Cardiac fibroblast (primary cell): ENCODE results near the gene SNX19.

Experiments used
- DNase-seq, 2 donors: peaks; one replicate each; pipeline versions ENCODE4 v3.0.0 to v3.0.0-alpha.2; 2010; ENCODE audit warnings: low read depth in 2 of 2
- H3K4me3 ChIP-seq, 2 donors: replicated peaks in 1 of 2; 1 replicate in 1 of 2; 2 replicates in 1 of 2; pipeline ENCODE4 v1.5.1; 2011; ENCODE audit warnings: low read depth in 2 of 2, low read length in 2 of 2, mild to moderate bottlenecking in 2 of 2, moderate library complexity in 1 of 2
- TF ChIP-seq, protein P1 (sequence below): IDR thresholded peaks from one replicate; pipeline ENCODE4 v1.5.1; 2011; ENCODE audit warnings: low read depth, mild to moderate bottlenecking, low read length, inconsistent platforms

The SNX19 gene

GRCh38 chr11:130908061-130908460 is 8.2 kb downstream of the SNX19 start:
- TF ChIP-seq, protein P1, sequence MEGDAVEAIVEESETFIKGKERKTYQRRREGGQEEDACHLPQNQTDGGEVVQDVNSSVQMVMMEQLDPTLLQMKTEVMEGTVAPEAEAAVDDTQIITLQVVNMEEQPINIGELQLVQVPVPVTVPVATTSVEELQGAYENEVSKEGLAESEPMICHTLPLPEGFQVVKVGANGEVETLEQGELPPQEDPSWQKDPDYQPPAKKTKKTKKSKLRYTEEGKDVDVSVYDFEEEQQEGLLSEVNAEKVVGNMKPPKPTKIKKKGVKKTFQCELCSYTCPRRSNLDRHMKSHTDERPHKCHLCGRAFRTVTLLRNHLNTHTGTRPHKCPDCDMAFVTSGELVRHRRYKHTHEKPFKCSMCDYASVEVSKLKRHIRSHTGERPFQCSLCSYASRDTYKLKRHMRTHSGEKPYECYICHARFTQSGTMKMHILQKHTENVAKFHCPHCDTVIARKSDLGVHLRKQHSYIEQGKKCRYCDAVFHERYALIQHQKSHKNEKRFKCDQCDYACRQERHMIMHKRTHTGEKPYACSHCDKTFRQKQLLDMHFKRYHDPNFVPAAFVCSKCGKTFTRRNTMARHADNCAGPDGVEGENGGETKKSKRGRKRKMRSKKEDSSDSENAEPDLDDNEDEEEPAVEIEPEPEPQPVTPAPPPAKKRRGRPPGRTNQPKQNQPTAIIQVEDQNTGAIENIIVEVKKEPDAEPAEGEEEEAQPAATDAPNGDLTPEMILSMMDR = no peak
- no peak for DNase-seq
- no peak overlapping the region for H3K4me3 ChIP-seq

DNA sequence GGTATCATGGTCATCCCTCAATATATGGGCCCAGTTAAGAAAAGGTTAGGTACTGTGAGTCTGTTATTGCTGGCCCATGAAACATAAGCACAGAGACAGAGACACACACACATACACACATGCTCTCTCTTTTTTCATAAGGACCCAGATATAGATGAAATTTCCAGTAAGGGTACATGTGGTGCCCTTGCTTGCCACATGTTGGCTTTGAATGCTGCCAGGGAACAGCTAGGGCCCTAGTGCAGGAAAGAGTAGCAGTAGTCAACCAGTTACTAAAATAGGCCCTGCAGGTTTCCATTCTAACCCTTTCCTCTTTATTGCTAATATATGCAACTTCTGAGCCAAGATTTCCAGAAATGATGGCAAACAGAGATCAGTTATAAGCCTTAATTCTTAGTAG is 9.1 kb downstream of the SNX19 start:
- TF ChIP-seq, protein P1 = no peak
- no peak overlapping the region for H3K4me3 ChIP-seq
- DNase-seq = no peak

GRCh38 chr11:130906616-130907015 is 9.7 kb downstream of the SNX19 start:
- H3K4me3 ChIP-seq = no peak overlapping the region
- TF ChIP-seq, protein P1 = no peak
- no peak for DNase-seq

DNA sequence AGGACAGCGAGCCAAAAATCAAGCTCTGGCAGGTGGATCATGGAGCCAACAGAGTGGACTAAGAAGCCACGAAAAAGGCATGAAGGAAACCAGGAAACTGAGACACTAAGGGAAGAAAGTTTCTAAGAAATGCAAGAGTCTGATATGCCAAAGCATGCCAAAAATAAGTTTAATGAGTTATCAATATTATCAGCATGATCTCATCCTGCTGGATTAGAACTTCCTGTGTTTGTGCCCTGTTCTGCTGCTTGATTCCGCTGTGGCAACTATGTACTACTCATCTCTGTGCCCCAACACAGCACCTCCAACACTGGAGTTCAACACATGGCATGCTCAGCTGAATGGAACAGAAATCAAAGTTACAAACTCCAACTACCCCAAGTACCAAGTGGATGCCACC is 10.8 kb downstream of the SNX19 start:
- no peak for DNase-seq
- TF ChIP-seq, protein P1 = no peak
- no peak overlapping the region for H3K4me3 ChIP-seq

DNA sequence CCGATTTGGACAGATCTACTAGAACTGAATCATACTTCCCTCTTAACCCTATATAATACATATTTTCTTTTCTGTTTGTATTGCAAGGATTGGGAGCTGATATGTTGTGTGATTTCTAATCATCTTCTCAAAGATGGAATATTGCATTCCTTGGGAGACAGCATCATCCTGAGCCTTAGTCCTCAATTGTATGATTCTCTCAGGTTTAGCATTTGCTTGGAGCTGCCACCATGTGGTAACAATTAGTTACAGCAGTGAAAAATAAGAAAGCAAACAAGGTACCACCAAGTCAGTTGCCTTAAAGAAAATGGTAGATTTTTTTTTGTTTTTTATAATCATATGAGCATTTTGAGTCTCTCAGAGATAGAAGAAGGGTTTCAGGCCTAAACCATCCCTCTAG is 11.9 kb downstream of the SNX19 start:
- DNase-seq = peak in 1 of 2 donors; percentile 40
- TF ChIP-seq, protein P1 = peak; percentile 50
- no peak overlapping the region for H3K4me3 ChIP-seq

GRCh38 chr11:130902380-130902779 is 13.9 kb downstream of the SNX19 start:
- no peak for DNase-seq
- TF ChIP-seq, protein P1 = no peak
- no peak overlapping the region for H3K4me3 ChIP-seq

DNA sequence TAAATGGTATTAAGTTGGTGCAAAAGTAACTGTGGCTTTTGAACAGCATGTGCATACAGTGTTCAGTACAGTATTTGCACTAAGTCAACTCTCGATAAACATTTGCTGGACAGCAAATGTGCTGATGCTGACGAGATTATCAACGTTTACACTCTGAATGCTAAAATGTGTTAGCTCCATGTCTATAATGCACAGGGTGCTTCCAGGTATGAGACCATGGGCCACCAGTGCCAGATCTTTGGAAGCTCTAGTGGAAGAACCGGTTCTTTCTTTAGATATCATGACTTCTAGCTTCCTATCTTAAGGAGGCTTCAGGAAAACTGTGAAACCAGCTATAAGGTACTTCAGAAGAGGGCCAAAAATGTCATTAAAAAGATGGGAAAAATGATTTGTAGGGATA is 17.2 kb downstream of the SNX19 start:
- DNase-seq = no peak
- TF ChIP-seq, protein P1 = no peak

More for the DNA sequence above, 17.2 kb downstream of the SNX19 start:
- no peak overlapping the region for H3K4me3 ChIP-seq
